Umbilical cord (tissue), 2 donors: ENCODE results near the gene EIF5A2. TPM values are rescaled to one million over a fixed set of nuclear protein-coding genes. Genes with fewer than 3 reads are reported as not detected.
"Not testable (repeated sequence)": the region's sequence is repeated elsewhere in the genome, so short reads cannot be mapped to it uniquely, and the experiment has no call there.

Experiments used
- DNase-seq: peaks from one replicate; pipeline ENCODE4 v3.0.0-alpha.2; 2015; ENCODE audit warnings: low spot score
- total RNA-seq: library from RNA; depleted of rRNA; stranded (reverse); fragments of >200 nt; gene quantifications from one replicate; pipeline ENCODE4 v1.2.3, GENCODE V29; 2014; ENCODE audit warnings: low replicate concordance; ENCODE audit not compliant: insufficient read depth

EIF5A2 gene
- total RNA-seq, 1 donor from 2014 or later = 9.6 TPM

DNA sequence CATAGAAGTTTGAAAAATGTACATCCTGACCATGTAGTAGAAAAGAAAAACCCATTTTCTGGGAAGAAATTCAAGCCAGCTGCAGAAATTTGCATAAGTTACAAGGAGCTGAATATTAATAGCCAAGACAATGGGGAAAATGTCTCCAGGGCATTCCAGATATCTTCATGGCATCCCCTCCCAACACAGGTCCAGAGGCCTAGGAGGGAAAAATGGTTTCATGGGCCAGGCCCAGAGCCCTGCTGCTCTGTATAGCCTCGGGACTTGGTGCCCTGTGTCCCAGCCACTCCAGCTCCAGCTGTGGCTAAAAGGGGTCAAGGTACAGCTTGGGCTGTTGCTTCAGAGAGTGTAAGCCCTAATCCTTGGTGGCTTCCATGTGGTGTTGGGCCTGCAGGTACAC is 11.2 kb downstream of the EIF5A2 start:
- not testable (repeated sequence) for DNase-seq

DNA sequence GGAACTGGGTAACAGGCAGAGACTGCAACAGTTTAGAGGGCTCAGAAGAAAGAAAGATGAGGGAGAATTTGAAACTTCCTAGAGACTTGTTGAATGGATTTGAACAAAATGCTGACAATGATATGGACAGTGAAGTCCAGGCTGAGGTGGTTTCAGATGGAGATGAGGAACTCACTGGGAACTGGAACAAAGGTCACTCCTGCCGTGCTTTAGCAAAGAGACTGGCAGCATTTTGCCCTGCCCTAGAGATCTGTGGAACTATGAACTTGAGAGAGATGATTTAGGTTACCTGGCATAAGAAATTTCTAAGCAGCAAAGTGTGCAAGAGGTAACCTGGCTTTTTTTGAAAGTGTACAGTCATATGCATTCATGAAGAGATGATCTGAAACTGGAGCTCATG is 11.7 kb downstream of the EIF5A2 start:
- DNase-seq = no peak

- DNase-seq = not testable (repeated sequence)
Observed at GRCh38 chr3:170896333-170896732, 12.1 kb downstream of the EIF5A2 start.

- no peak for DNase-seq
Observed at GRCh38 chr3:170893895-170894294, 14.5 kb downstream of the EIF5A2 start.

GRCh38 chr3:170889630-170890029 is 18.8 kb downstream of the EIF5A2 start:
- peak; percentile 15 for DNase-seq

DNA sequence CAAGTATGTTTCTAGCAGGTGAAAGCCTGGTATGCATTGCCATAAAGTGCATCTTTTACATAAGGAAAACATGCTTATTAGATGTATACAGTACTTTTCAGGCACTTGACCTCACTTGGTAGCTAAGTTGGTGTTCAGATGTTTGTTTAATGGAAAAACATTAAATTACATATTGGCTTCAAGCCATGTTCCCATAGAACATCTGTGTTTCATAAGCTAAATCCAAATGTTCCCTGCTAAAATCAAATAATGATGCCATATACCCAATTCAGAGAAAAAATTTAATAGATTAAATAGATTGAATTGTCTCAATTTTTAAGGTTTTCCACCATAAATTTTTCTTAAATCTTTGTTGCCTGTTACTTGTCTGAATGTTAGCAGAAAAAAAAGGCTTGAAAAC is 19.3 kb downstream of the EIF5A2 start:
- no peak for DNase-seq

DNA sequence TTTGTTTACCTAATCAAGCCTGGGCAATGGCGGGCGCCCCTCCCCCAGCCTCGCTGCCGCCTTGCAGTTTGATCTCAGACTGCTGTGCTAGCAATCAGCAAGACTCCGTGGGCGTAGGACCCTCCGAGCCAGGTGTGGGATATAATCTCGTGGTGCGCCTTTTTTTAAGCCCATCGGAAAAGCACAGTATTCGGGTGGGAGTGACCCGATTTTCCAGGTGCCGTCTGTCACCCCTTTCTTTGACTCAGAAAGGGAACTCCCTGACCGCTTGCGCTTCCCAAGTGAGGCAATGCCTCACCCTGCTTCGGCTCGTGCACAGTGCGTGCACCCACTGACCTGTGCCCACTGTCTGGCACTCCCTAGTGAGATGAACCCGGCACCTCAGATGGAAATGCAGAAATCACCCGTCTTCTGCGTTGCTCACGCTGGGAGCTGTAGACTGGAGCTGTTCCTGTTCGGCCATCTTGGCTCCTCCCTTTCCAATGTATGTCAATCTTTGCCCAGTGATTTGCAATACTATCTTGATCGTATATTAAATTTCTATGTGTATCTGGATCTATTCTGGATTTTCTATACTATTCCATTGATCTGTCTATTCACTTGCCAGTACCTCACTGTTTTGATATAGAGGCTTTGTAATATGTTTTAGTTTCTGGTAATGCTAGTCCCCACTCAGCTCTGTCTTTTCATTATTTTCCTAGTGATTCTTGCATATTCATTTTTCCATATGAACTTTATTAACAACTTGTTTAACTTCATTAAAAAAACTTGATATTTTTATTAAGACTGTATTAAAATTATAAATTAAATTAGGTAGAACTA is 24.1 kb downstream of the EIF5A2 start:
- DNase-seq = not testable (repeated sequence)

DNA sequence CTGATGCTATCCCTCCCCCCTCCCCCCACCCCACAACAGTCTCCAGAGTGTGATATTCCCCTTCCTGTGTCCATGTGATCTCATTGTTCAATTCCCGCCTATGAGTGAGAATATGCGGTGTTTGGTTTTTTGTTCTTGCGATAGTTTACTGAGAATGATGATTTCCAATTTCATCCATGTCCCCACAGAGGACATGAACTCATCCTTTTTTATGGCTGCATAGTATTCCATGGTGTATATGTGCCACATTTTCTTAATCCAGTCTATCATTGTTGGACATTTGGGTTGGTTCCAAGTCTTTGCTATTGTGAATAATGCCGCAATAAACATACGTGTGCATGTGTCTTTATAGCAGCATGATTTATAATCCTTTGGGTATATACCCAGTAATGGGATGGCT is 29.7 kb downstream of the EIF5A2 start:
- DNase-seq = not testable (repeated sequence)

GRCh38 chr3:170877311-170877710 is 31.1 kb downstream of the EIF5A2 start:
- DNase-seq = not testable (repeated sequence)

- DNase-seq = no peak
Observed at GRCh38 chr3:170876537-170876936, 31.9 kb downstream of the EIF5A2 start.

GRCh38 chr3:170869645-170870593 is 38.5 kb downstream of the EIF5A2 start, which contains the start of gene RPL22L1:
Gene RPL22L1, minus strand, starts transcription at chr3:170870195. Its CDS starts 28 bp downstream, at chr3:170870167.
- peak; percentile 98 for DNase-seq

DNA sequence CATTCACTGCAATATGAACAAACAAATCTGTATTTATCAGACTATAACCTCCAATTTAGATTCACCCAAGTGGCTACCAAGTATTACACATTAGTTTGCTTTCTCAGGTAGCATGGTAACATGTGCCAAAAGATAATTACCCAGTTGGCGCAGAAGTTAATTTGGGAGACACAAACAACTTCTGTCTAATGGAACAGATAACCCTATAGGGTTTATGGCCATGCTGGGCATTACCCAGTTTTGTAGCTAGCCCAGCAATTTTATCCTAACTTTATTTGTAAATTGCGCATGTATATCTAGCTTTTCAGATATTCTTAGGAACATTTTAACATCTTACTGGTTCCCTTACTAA is 39.2 kb downstream of the EIF5A2 start:
- DNase-seq = no peak

DNA sequence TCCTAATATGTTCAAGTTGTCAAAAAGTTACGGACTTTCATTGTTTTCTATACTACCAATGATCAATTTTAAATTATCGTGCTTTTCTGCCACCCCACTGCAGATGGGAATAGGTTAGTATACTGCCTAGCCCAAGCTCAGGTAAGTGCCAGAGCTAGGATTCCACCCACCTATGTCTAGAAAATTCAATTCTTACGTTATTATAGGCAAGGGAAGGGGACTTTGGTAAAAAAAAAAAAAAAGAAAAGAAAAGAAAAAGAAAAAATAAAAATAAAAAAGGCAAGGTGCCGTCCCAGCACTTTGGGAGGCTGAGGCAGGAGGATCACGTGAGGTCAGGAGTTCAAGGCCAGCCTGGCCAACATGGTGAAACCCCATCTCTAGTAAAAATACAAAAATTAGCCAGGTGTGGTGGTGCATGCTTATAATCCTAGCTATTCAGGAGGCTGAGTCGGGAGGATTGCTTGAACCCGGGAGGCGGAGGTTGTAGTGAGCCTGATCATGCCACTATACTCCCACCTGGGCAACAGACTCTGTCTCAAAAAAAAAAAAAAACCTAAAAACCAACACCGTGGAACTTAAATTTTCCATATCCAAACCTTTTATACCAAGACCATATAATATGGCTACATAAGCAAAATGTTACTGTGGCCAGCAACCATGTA is 39.7 kb downstream of the EIF5A2 start:
- no peak for DNase-seq

- DNase-seq = no peak
Observed at GRCh38 chr3:170867143-170867937, 41.1 kb downstream of the EIF5A2 start.

- DNase-seq = no peak
Observed at GRCh38 chr3:170866499-170866898, 41.9 kb downstream of the EIF5A2 start.

DNA sequence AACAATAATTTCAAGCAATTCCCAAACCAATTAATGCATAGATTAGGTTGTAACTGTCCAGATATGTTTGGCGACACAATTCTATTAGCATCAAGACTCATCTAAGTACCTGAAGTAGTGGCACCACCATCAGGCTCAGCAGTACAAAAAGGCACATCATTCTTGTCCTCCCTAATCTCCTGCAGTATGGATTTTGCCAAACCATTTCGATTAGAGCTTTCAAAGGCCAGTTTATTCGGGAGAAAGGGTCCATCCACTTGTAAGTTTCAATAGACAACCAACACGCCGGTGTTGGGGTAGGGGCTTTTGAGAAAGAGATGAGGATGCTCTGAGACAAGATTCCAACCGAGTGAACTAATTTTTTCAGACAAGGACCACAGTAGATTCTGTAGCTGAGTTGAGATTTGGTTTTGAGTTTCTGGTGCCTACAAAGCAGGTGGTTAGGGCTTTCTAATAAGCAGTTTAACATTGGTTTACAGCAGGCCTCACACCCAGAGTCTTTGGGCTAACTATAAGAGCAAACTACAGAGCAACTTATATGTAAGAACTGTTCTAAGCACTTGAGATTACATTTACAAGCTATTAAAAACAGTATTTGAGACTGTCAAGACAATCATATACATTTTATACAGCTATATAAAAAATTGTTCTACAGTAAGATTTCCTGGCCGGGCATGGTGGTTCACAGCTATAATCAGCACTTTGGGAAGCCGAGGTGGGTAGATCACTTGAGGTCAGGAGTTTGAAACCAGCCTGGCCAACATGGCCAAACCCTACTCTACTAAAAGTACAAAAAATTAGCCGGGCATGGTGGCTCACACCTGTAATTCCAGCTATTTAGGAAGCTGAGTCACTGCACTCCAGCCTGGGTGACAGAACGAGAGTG is 43.0 kb downstream of the EIF5A2 start:
- no peak for DNase-seq

DNA sequence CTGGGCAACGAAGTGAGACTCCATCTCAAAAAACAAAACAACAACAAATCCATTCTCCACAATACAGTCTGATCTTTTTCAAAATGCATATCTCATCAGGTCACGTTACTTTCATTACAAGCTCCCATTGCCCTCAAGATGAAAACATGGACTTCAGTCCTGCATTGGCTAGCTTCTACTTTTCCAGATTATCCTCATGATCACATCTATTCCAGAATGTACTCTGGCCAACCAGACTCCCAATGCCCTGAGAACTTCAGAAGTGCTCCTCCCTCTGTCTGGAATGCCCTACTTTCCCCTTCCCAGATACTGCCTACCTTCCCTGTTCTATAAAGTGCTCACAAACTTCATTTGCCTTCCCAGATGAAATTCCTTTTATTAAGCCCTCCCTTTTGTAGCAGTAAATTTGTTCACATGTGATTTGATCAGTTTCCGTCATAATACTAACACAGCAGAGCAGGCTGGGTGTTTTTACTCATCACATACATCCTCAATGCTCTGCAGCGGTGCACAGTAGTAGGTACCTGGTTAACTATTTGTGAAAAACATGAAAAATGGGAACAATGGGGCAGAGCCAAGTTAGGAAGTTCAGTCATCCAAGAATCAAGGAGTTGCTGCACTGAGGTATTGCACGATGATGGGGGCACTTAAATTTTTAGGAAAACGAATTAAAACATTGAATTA is 43.8 kb downstream of the EIF5A2 start:
- no peak for DNase-seq

- DNase-seq = no peak
Observed at GRCh38 chr3:170863816-170864215, 44.6 kb downstream of the EIF5A2 start.

- peak; percentile 18 for DNase-seq
Observed at GRCh38 chr3:170862618-170863374, 45.6 kb downstream of the EIF5A2 start.
